LNCaP clone FGC (cell line): ENCODE data around the gene NKPD1.

ENCODE experiments used
- DNase-seq: peaks from one replicate; pipeline ENCODE4 v3.0.0-alpha.2; 2011; ENCODE audit warnings: low read depth
- H3K4me3 ChIP-seq: 2 replicates; pipeline ENCODE4 v1.5.1; 2011; ENCODE audit warnings: mild to moderate bottlenecking, low read depth, low read length, control low read depth
- TF ChIP-seq, protein P1 (sequence below): IDR thresholded peaks from 2 replicates; pipeline ENCODE4 v1.5.1; 2012; ENCODE audit warnings: mild to moderate bottlenecking; ENCODE audit not compliant: control insufficient read depth, insufficient read depth; ENCODE audit errors: extremely low read depth

NKPD1 gene

DNA sequence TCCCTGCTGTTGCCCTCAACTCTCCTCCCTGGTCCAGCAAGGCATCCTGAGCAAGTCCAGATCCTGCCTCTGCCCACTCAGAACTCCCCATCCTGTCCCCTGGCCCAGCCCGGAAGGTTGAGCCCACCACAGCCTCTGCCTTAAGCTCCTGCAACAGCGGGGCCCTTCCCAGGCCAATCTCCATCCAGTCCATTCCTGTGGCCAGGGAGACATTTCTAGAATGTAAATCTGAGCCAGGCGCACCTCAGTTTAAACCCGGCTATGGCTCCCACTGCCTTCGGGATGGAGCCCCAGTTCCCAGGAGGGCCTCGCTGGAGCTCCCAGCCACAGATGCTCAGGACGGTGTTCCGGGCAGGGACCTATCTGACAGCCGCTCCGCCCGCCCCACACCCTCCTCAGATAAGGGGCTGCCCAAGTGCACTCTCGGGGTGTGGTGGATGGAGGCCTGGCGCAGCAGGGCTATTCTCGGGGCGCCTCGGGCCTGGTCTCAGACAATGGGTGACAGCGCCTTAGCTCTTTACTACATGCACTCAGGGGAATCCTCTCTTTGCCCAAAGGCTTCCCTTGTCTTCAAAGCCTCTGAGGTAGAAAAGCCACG is 11.9 kb upstream of the NKPD1 start:
- H3K4me3 ChIP-seq = no peak overlapping the region
- TF ChIP-seq, protein P1, sequence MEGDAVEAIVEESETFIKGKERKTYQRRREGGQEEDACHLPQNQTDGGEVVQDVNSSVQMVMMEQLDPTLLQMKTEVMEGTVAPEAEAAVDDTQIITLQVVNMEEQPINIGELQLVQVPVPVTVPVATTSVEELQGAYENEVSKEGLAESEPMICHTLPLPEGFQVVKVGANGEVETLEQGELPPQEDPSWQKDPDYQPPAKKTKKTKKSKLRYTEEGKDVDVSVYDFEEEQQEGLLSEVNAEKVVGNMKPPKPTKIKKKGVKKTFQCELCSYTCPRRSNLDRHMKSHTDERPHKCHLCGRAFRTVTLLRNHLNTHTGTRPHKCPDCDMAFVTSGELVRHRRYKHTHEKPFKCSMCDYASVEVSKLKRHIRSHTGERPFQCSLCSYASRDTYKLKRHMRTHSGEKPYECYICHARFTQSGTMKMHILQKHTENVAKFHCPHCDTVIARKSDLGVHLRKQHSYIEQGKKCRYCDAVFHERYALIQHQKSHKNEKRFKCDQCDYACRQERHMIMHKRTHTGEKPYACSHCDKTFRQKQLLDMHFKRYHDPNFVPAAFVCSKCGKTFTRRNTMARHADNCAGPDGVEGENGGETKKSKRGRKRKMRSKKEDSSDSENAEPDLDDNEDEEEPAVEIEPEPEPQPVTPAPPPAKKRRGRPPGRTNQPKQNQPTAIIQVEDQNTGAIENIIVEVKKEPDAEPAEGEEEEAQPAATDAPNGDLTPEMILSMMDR = no peak
- no peak for DNase-seq

- TF ChIP-seq, protein P1 = no peak
- no peak overlapping the region for H3K4me3 ChIP-seq
- no peak for DNase-seq
These were observed 11.4 kb upstream of the NKPD1 start for GRCh38 chr19:45172173-45172572.

GRCh38 chr19:45171211-45171623 is 10.4 kb upstream of the NKPD1 start:
- no peak for DNase-seq
- TF ChIP-seq, protein P1 = no peak
- no peak overlapping the region for H3K4me3 ChIP-seq

GRCh38 chr19:45170146-45171106 is 9.6 kb upstream of the NKPD1 start:
- no peak overlapping the region for H3K4me3 ChIP-seq
- TF ChIP-seq, protein P1 = no peak
- no peak for DNase-seq

- no peak for DNase-seq
- TF ChIP-seq, protein P1 = no peak
- no peak overlapping the region for H3K4me3 ChIP-seq
These were observed 8.8 kb upstream of the NKPD1 start for GRCh38 chr19:45169602-45170001.

- TF ChIP-seq, protein P1 = no peak
- H3K4me3 ChIP-seq = no peak overlapping the region
- no peak for DNase-seq
These were observed 8.1 kb upstream of the NKPD1 start for GRCh38 chr19:45168767-45169351.
